Esophagus (tissue), 2 donors: Measurements from ENCODE around the gene SZRD1. TPM values are rescaled to one million over a fixed set of nuclear protein-coding genes. Genes with fewer than 3 reads are reported as not detected.

Experiments used
- H3K27ac ChIP-seq, 2 donors: one replicate each; pipeline ENCODE4 v1.5.1; 2013; ENCODE audit warnings: low read depth in 2 of 2, mild to moderate bottlenecking in 2 of 2, inconsistent platforms in 1 of 2, low read length in 1 of 2, moderate library complexity in 1 of 2
- H3K27me3 ChIP-seq, 2 donors: one replicate each; pipeline ENCODE4 v1.6.1; 2013; ENCODE audit warnings: low read length in 2 of 2, control low read depth in 1 of 2, mild to moderate bottlenecking in 1 of 2; ENCODE audit not compliant: insufficient read depth in 2 of 2, control insufficient read depth in 1 of 2
- H3K36me3 ChIP-seq, 2 donors: one replicate each; pipeline ENCODE4 v1.6.1; 2013; ENCODE audit warnings: low read length in 1 of 2; ENCODE audit not compliant: control insufficient read depth in 2 of 2, insufficient read depth in 2 of 2
- H3K4me1 ChIP-seq, 2 donors: one replicate each; pipeline ENCODE4 v1.6.1; 2013; ENCODE audit warnings: low read length in 1 of 2; ENCODE audit not compliant: control insufficient read depth in 2 of 2, insufficient read depth in 2 of 2
- H3K4me3 ChIP-seq, 2 donors: one replicate each; pipeline ENCODE4 v1.5.1; 2013; ENCODE audit warnings: low read length in 2 of 2, mild to moderate bottlenecking in 2 of 2, low read depth in 1 of 2, moderate library complexity in 1 of 2
- H3K9me3 ChIP-seq, 2 donors: one replicate each; pipeline ENCODE4 v1.6.1; 2013; ENCODE audit warnings: mild to moderate bottlenecking in 2 of 2, low read depth in 1 of 2, low read length in 1 of 2, moderate library complexity in 1 of 2; ENCODE audit not compliant: control insufficient read depth in 2 of 2, insufficient read depth in 1 of 2
- WGBS, 2 donors: extraction: QIAGEN DNeasy Blood & Tissue Kit; methylation state at CpG; one replicate each; pipeline ENCODE4 v1.1.7; 2013; 5-methylcytosine and 5-hydroxymethylcytosine counted together
- polyA plus RNA-seq, 2 donors: library from polyadenylated mRNA; stranded (reverse); fragments of 200-250 nt; gene quantifications; one replicate each; pipeline ENCODE4 v1.2.3, GENCODE V29; 2013
- donor health status: healthy with polysubstance abuse.
- donor health status: Bipolar disorder and iron deficiency.

The SZRD1 gene
- polyA plus RNA-seq, 2 donors, result 48.5 to 69.6 TPM

GRCh38 chr1:16434007-16434406 lies 67.0 kb downstream of the SZRD1 start:
- 97% methylated on average over 4 of the region's 4 CpGs for WGBS, 2 donors
- no peaks in the 10 kb centered on the region for H3K9me3 ChIP-seq
- no peaks in the 10 kb centered on the region for H3K36me3 ChIP-seq
- no peak overlapping the region for H3K27ac ChIP-seq
- no peak overlapping the region for H3K4me3 ChIP-seq
- H3K27me3 ChIP-seq, result no peaks in the 10 kb centered on the region
- no peaks in the 10 kb centered on the region for H3K4me1 ChIP-seq

- Histone ChIP-seq H3K4me1 (no peaks in the 10 kb centered on the region), H3K4me3 (no peak overlapping the region), H3K36me3 (no peaks in the 10 kb centered on the region), H3K27me3 (no peaks in the 10 kb centered on the region), H3K9me3 (no peaks in the 10 kb centered on the region), H3K27ac (no peak overlapping the region)
- WGBS, 2 donors, result 64 to 65% methylated on average over 2 of the region's 2 CpGs
Observed at GRCh38 chr1:16434501-16434900, 67.5 kb downstream of the SZRD1 start.

- Histone ChIP-seq H3K27me3 (no peaks in the 10 kb centered on the region), H3K9me3 (no peaks in the 10 kb centered on the region), H3K27ac (no peak within 1 kb of the TSS), H3K36me3 (no peaks in the 10 kb centered on the region), H3K4me3 (no peak within 1 kb of the TSS), H3K4me1 (no peaks in the 10 kb centered on the region)
- 69 to 72% methylated on average over 3 of the region's 3 CpGs for WGBS, 2 donors
Observed at GRCh38 chr1:16436946-16437474, 70.0 kb downstream of the SZRD1 start, which contains the start of gene SPATA21. SPATA21 (minus strand) TSS chr1:16437424; CDS start chr1:16431371, 6,053 bp downstream.

- Histone ChIP-seq H3K36me3 (peaks cover 0 to 2% of the 10 kb centered on the region in 2 donors), H3K27ac (no peak overlapping the region), H3K4me1 (peaks cover 0 to 1% of the 10 kb centered on the region in 2 donors), H3K9me3 (no peaks in the 10 kb centered on the region), H3K27me3 (no peaks in the 10 kb centered on the region), H3K4me3 (no peak overlapping the region)
- WGBS, 2 donors, result 90 to 95% methylated on average over 2 of the region's 2 CpGs
Observed at GRCh38 chr1:16438516-16438915, 71.5 kb downstream of the SZRD1 start.

GRCh38 chr1:16438924-16439323 lies 71.9 kb downstream of the SZRD1 start:
- Histone ChIP-seq H3K36me3 (peaks cover 0 to 6% of the 10 kb centered on the region in 2 donors), H3K9me3 (no peaks in the 10 kb centered on the region), H3K27me3 (no peaks in the 10 kb centered on the region), H3K4me3 (no peak overlapping the region), H3K4me1 (peaks cover 0 to 4% of the 10 kb centered on the region in 2 donors), H3K27ac (no peak overlapping the region)
- 75 to 87% methylated on average over 2 of the region's 2 CpGs for WGBS, 2 donors

- peak overlapping the region in 1 of 2 donors; percentile 94 for H3K4me3 ChIP-seq
- H3K27ac ChIP-seq, result peak overlapping the region in 1 of 2 donors; percentile 24
Observed at GRCh38 chr1:16440131-16440469, 73.1 kb downstream of the SZRD1 start.

GRCh38 chr1:16440470-16441281 lies 73.6 kb downstream of the SZRD1 start, which contains the start of gene NECAP2:
NECAP2 (plus strand) TSS chr1:16440724; CDS start chr1:16440762, 38 bp downstream.
- WGBS, 2 donors, result 0% methylated on average over 64 to 68 of the region's 68 CpGs
- H3K27me3 ChIP-seq, result no peaks in the 10 kb centered on the region
- H3K4me3 ChIP-seq, result peak within 1 kb of the TSS; percentile 92 to 94
- H3K27ac ChIP-seq, result peak within 1 kb of the TSS; percentile 86 to 91
- H3K4me1 ChIP-seq, result peaks cover 0 to 6% of the 10 kb centered on the region in 2 donors
- H3K36me3 ChIP-seq, result peaks cover 0 to 13% of the 10 kb centered on the region in 2 donors
- H3K9me3 ChIP-seq, result no peaks in the 10 kb centered on the region

More at GRCh38 chr1:16440131-16440469, 73.1 kb downstream of the SZRD1 start:
- Histone ChIP-seq H3K36me3 (peaks cover 0 to 10% of the 10 kb centered on the region in 2 donors), H3K4me1 (peaks cover 0 to 6% of the 10 kb centered on the region in 2 donors), H3K27me3 (no peaks in the 10 kb centered on the region), H3K9me3 (no peaks in the 10 kb centered on the region)
- WGBS, 2 donors, result 45 to 49% methylated on average over 7 of the region's 7 CpGs

GRCh38 chr1:16441282-16441665 lies 74.2 kb downstream of the SZRD1 start:
- H3K27ac ChIP-seq, result peak overlapping the region; percentile 86 to 91
- no peaks in the 10 kb centered on the region for H3K9me3 ChIP-seq
- WGBS, 2 donors, result 1% methylated on average over 12 of the region's 12 CpGs
- no peaks in the 10 kb centered on the region for H3K27me3 ChIP-seq
- peak overlapping the region; percentile 92 to 94 for H3K4me3 ChIP-seq
- peaks cover 0 to 14% of the 10 kb centered on the region in 2 donors for H3K36me3 ChIP-seq
- H3K4me1 ChIP-seq, result peaks cover 0 to 6% of the 10 kb centered on the region in 2 donors

- H3K4me3 ChIP-seq, result no peak overlapping the region
- peaks cover 0 to 16% of the 10 kb centered on the region in 2 donors for H3K36me3 ChIP-seq
- H3K9me3 ChIP-seq, result no peaks in the 10 kb centered on the region
- peaks cover 0 to 6% of the 10 kb centered on the region in 2 donors for H3K4me1 ChIP-seq
- H3K27ac ChIP-seq, result no peak overlapping the region
- 87 to 90% methylated on average over 7 of the region's 7 CpGs for WGBS, 2 donors
- no peaks in the 10 kb centered on the region for H3K27me3 ChIP-seq
Observed at GRCh38 chr1:16442265-16442664, 75.2 kb downstream of the SZRD1 start.
